Measurements from ENCODE around the gene AADACL2. TPM values are rescaled to one million over a fixed set of nuclear protein-coding genes. Genes with fewer than 3 reads are reported as not detected.
"Not testable (repeated sequence)": the region's sequence is repeated elsewhere in the genome, so short reads cannot be mapped to it uniquely, and the experiment has no call there.

The AADACL2 gene
- total RNA-seq, 2 experiments from 2014 or later = not detected

DNA sequence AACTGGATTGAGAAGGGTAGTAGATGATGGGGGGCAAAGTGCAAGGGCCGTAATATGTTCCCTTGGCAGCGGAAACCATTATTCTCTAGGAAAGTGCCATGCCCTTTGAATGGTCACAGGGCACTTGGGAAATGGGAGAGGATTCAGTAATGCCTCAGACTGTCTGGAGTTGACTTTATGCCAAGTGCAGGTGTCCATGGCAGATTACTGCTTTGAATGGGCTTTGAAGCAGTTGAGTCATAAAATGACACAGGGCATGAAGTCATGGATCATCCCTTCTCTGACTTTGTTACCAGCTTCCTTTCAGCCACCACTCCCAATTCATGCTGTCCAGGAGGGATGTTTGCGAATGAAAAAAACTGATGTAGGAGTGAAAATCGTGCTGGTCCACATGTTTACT, 20.1 kb downstream of the AADACL2 start:
- intact Hi-C loops (cut with micrococcal nuclease) = no loop called here
- Mint-ChIP-seq H3K36me3 (ENCODE audit: low read depth) (no peaks in the 10 kb centered on the region), H3K4me1 (ENCODE audit: low read depth) (no peaks in the 10 kb centered on the region), H3K27ac (no peak overlapping the region), H3K9me3 (no peaks in the 10 kb centered on the region), H3K27me3 (peaks cover 4% of the 10 kb centered on the region), H3K4me3 (no peak overlapping the region)
- ChIA-PET POLR2A (interaction anchor here (0.7 kb wide), 1 partner anchor 36 kb away, joined by 3 read pairs; no protein-coding TSS in a partner anchor), CTCF (no interaction called here)
- ATAC-seq (no peak), DNase-seq (no peak)
- no peak for TF ChIP-seq CTCF (IDR thresholded peaks at IDR 0.05)

DNA sequence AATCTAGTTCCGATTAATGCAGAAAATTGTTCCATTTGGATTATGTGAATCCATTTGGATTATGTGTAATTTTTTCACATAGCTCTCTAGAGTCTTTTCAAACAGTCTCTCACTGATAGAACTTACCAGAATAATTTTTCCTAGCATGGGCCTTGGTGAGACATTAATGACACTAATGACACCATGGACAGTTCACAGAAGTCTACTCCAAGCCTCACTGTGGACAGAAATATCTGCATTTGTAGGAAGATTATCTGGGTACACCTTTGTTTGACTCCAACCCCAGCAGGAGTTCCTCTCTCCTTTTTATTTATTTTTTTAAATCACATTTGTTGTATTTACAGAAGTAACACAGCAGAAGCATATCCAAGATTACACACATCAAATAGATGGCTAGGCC, 27.9 kb downstream of the AADACL2 start:
- no peaks in the 10 kb centered on the region for H3K27me3 Mint-ChIP-seq
- no peak overlapping the region for H3K27ac Mint-ChIP-seq
- intact Hi-C loops (cut with micrococcal nuclease) = no loop called here
- no peaks in the 10 kb centered on the region for H3K4me1 Mint-ChIP-seq (ENCODE audit: low read depth)
- ATAC-seq = no peak
- H3K36me3 Mint-ChIP-seq (ENCODE audit: low read depth) = no peaks in the 10 kb centered on the region
- H3K9me3 Mint-ChIP-seq = no peaks in the 10 kb centered on the region
- CTCF ChIA-PET = no interaction called here
- H3K4me3 Mint-ChIP-seq = no peak overlapping the region
- no peak for TF ChIP-seq CTCF (IDR thresholded peaks at IDR 0.05)
- DNase-seq = no peak
- POLR2A ChIA-PET = no interaction called here

- H3K4me1 Mint-ChIP-seq (ENCODE audit: low read depth); CTCF ChIA-PET; H3K9me3 Mint-ChIP-seq; H3K27ac Mint-ChIP-seq; ATAC-seq; DNase-seq; H3K4me3 Mint-ChIP-seq; POLR2A ChIA-PET; H3K27me3 Mint-ChIP-seq; H3K36me3 Mint-ChIP-seq (ENCODE audit: low read depth); intact Hi-C loops (cut with micrococcal nuclease): not testable (repeated sequence)
These were observed 31.0 kb downstream of the AADACL2 start for GRCh38 chr3:151764699-151765098.

- Mint-ChIP-seq H3K4me3 (no peak overlapping the region), H3K27me3 (no peaks in the 10 kb centered on the region), H3K4me1 (ENCODE audit: low read depth) (no peaks in the 10 kb centered on the region), H3K27ac (no peak overlapping the region), H3K9me3 (no peaks in the 10 kb centered on the region), H3K36me3 (ENCODE audit: low read depth) (no peaks in the 10 kb centered on the region)
- POLR2A ChIA-PET = no interaction called here
- intact Hi-C loops (cut with micrococcal nuclease) = no loop called here
- ATAC-seq (no peak), DNase-seq (no peak)
- TF ChIP-seq CTCF (IDR thresholded peaks at IDR 0.05) = no peak
- CTCF ChIA-PET = no interaction called here
These were observed 32.0 kb downstream of the AADACL2 start for GRCh38 chr3:151765685-151766084.

DNA sequence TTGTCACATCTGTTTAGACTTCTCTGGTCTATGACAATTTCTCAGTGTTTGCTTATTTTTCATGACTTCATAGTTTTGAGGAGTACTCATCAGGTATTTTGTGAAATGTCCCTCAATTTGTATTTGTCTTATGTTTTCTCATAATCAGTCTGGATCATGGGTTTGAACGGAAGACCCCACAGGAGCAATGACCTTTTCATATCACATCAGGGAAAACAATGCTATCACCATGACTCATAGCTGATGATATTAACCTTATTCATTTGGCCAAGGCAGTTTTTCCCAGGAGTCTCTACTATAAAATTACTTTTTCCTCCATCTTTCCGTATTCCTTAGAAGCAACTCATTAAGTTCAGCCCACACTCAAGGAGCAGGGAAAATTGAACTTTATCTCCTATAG, 32.7 kb downstream of the AADACL2 start:
- Mint-ChIP-seq H3K27me3 (no peaks in the 10 kb centered on the region), H3K9me3 (no peaks in the 10 kb centered on the region), H3K4me1 (ENCODE audit: low read depth) (no peaks in the 10 kb centered on the region), H3K27ac (no peak overlapping the region), H3K36me3 (ENCODE audit: low read depth) (no peaks in the 10 kb centered on the region), H3K4me3 (no peak overlapping the region)
- DNase-seq (no peak), ATAC-seq (no peak)
- intact Hi-C loops (cut with micrococcal nuclease) = no loop called here
- TF ChIP-seq CTCF (IDR thresholded peaks at IDR 0.05) = no peak
- CTCF ChIA-PET = no interaction called here
- POLR2A ChIA-PET = no interaction called here

- no peaks in the 10 kb centered on the region for H3K4me1 Mint-ChIP-seq (ENCODE audit: low read depth)
- ATAC-seq = no peak
- intact Hi-C loops (cut with micrococcal nuclease) = no loop called here
- H3K27ac Mint-ChIP-seq = no peak overlapping the region
- CTCF ChIA-PET = no interaction called here
- DNase-seq = no peak
- no peaks in the 10 kb centered on the region for H3K36me3 Mint-ChIP-seq (ENCODE audit: low read depth)
- no peaks in the 10 kb centered on the region for H3K9me3 Mint-ChIP-seq
- H3K4me3 Mint-ChIP-seq = no peak overlapping the region
- POLR2A ChIA-PET = no interaction called here
- H3K27me3 Mint-ChIP-seq = no peaks in the 10 kb centered on the region
- TF ChIP-seq CTCF (IDR thresholded peaks at IDR 0.05) = no peak
These were observed 34.7 kb downstream of the AADACL2 start for GRCh38 chr3:151768393-151768930.

Measured in activated CD8-positive, alpha-beta T cell treated with anti-CD3 and anti-CD28 coated beads for 36 hours (primary cell).